Measurements from ENCODE around the gene NLRP3. TPM values are rescaled to one million over a fixed set of nuclear protein-coding genes. Genes with fewer than 3 reads are reported as not detected.
A peak's percentile ranks its signal among the peaks of the same experiment; 100 is the strongest.
"Not testable (repeated sequence)": the region's sequence is repeated elsewhere in the genome, so short reads cannot be mapped to it uniquely, and the experiment has no call there.

NLRP3 gene
- total RNA-seq = 1 to 10 TPM; 1.0 to 1.3 TPM

GRCh38 chr1:247415423-247416361 lies at the start of gene NLRP3:
Gene NLRP3, plus strand, starts transcription at chr1:247416173. Its CDS starts 2,628 bp downstream, at chr1:247418801.
- H3K27ac ChIP-seq = no peak within 1 kb of the TSS

GRCh38 chr1:247366345-247366744 lies 49.6 kb upstream of the NLRP3 start:
- H3K4me3 ChIP-seq; H3K4me1 ChIP-seq; DNase-seq (ENCODE audit: low spot score); H3K9me3 ChIP-seq; H3K27ac ChIP-seq; H3K36me3 ChIP-seq; H3K27me3 ChIP-seq: not testable (repeated sequence)

More at GRCh38 chr1:247415423-247416361, at the start of gene NLRP3:
- Histone ChIP-seq H3K4me3 (peak within 1 kb of the TSS; percentile 21 to 26), H3K27me3 (no peaks in the 10 kb centered on the region), H3K4me1 (no peaks in the 10 kb centered on the region), H3K9me3 (no peaks in the 10 kb centered on the region), H3K36me3 (no peaks in the 10 kb centered on the region)
- no peak for TF ChIP-seq CTCF (IDR thresholded peaks at IDR 0.05)
- DNase-seq (ENCODE audit: low spot score) = no peak

- no peaks in the 10 kb centered on the region for H3K9me3 ChIP-seq
- H3K4me1 ChIP-seq = no peaks in the 10 kb centered on the region
- no peaks in the 10 kb centered on the region for H3K36me3 ChIP-seq
- no peak overlapping the region for H3K27ac ChIP-seq
- TF ChIP-seq CTCF (IDR thresholded peaks at IDR 0.05) = no peak
- no peaks in the 10 kb centered on the region for H3K27me3 ChIP-seq
- no peak overlapping the region for H3K4me3 ChIP-seq
- no peak for DNase-seq (ENCODE audit: low spot score)
Observed at GRCh38 chr1:247366926-247367645, 48.9 kb upstream of the NLRP3 start.

- DNase-seq (ENCODE audit: low spot score) = no peak
- Histone ChIP-seq H3K4me3 (no peak overlapping the region), H3K36me3 (no peaks in the 10 kb centered on the region), H3K27ac (no peak overlapping the region), H3K4me1 (peaks cover 0 to 5% of the 10 kb centered on the region in 2 donors), H3K9me3 (no peaks in the 10 kb centered on the region), H3K27me3 (no peaks in the 10 kb centered on the region)
- TF ChIP-seq CTCF (IDR thresholded peaks at IDR 0.05) = no peak
Observed at GRCh38 chr1:247367786-247368422, 48.1 kb upstream of the NLRP3 start.

GRCh38 chr1:247368490-247369145 lies 47.4 kb upstream of the NLRP3 start:
- Histone ChIP-seq H3K9me3 (no peaks in the 10 kb centered on the region), H3K27ac (no peak overlapping the region), H3K27me3 (no peaks in the 10 kb centered on the region), H3K4me3 (no peak overlapping the region), H3K4me1 (peaks cover 0 to 9% of the 10 kb centered on the region in 2 donors), H3K36me3 (no peaks in the 10 kb centered on the region)
- TF ChIP-seq CTCF (IDR thresholded peaks at IDR 0.05) = no peak
- DNase-seq (ENCODE audit: low spot score) = no peak
